AG09319 (cell line): Measurements from ENCODE around the gene THBS2.

Experiments
- DNase-seq: peaks from one replicate; pipeline ENCODE4 v3.0.0-alpha.2; 2010; ENCODE audit warnings: low read depth; ENCODE audit errors: extremely low read depth
- CTCF ChIP-seq: IDR thresholded peaks from 2 replicates; pipeline ENCODE4 v1.5.1; 2011; ENCODE audit warnings: low read depth, mild to moderate bottlenecking, inconsistent platforms, low read length, moderate library complexity

The THBS2 gene

GRCh38 chr6:169216830-169217229, 36.8 kb downstream of the THBS2 start:
- DNase-seq = peak; percentile 62
- no peak for TF ChIP-seq CTCF

GRCh38 chr6:169215201-169215681, 38.4 kb downstream of the THBS2 start:
- no peak for DNase-seq

GRCh38 chr6:169214789-169215188, 38.9 kb downstream of the THBS2 start:
- peak; percentile 92 for DNase-seq

More at GRCh38 chr6:169215201-169215681, 38.4 kb downstream of the THBS2 start:
- TF ChIP-seq CTCF = no peak

- DNase-seq = no peak
- no peak for TF ChIP-seq CTCF
Observed at GRCh38 chr6:169213814-169214520, 39.7 kb downstream of the THBS2 start.

- DNase-seq = peak; percentile 52
- peak; percentile 45 for TF ChIP-seq CTCF
Observed at GRCh38 chr6:169212897-169213813, 40.5 kb downstream of the THBS2 start.

- TF ChIP-seq CTCF = no peak
- DNase-seq = no peak
Observed at GRCh38 chr6:169212436-169212835, 41.2 kb downstream of the THBS2 start.

GRCh38 chr6:169211881-169212280, 41.8 kb downstream of the THBS2 start:
- TF ChIP-seq CTCF = no peak

More at GRCh38 chr6:169211881-169212280, 41.8 kb downstream of the THBS2 start:
- no peak for DNase-seq
